ENCODE results near the gene CD82.

DNA sequence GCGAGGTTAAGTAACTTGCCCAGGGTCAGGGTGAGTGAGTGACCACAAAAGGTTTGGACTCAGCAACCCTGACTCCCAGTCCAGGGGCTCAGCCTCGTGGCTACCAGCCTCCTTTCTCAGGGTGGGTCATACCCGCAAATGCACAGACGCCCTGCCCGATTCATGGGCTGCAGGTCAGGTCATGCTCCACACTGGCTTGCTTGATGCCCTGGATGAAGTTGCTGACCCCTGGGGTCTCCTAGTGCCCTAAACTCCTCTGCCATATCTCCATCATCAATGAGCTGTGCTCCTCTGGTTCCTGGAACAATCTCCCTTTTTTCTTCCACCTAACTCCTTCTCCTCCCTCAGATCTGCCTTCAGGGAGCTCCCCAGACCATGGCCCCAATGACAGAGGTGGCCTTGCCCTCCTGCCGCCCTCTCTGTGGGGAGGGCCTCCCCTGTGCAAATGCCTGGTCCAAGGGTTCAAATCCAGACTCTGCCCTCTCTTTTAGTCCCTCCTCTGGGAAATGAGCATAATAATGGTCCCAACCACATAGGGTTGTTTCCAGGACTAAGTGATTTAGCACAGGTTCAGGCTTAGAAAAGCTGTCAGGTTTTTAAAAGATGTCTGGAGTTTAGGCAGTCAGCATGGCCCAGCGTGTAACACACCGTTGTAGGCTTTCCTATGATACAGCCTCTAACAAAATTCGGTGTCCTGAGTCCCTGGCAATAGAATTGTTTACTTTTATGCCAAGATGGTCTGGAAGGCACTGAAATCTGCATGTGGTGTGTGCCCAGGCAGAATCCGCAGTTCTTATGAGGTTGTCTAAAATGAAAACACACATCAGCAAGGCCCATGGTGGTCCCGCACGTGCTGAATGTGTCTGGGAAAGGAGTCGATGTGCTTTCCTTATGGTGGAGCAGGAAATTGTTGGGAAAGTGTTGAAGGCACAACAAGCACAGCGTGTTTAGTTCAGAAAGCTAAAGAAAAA, 63.6 kb downstream of the CD82 start:
- TF ChIP-seq, protein P1, sequence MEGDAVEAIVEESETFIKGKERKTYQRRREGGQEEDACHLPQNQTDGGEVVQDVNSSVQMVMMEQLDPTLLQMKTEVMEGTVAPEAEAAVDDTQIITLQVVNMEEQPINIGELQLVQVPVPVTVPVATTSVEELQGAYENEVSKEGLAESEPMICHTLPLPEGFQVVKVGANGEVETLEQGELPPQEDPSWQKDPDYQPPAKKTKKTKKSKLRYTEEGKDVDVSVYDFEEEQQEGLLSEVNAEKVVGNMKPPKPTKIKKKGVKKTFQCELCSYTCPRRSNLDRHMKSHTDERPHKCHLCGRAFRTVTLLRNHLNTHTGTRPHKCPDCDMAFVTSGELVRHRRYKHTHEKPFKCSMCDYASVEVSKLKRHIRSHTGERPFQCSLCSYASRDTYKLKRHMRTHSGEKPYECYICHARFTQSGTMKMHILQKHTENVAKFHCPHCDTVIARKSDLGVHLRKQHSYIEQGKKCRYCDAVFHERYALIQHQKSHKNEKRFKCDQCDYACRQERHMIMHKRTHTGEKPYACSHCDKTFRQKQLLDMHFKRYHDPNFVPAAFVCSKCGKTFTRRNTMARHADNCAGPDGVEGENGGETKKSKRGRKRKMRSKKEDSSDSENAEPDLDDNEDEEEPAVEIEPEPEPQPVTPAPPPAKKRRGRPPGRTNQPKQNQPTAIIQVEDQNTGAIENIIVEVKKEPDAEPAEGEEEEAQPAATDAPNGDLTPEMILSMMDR (IDR thresholded peaks at IDR 0.05; ENCODE audit: insufficient read depth, low read length, poor library complexity, severe bottlenecking): no peak
- TF ChIP-seq EZH2phosphoT487 (conservative IDR thresholded peaks at IDR 0.05; ENCODE audit: low read length): no peak

All from SU-DHL-6 (cell line).